ELR (cell line): ENCODE data around the gene MCRS1.
A peak's percentile ranks its signal among the peaks of the same experiment; 100 is the strongest.
"Not testable (repeated sequence)": the region's sequence is repeated elsewhere in the genome, so short reads cannot be mapped to it uniquely, and the experiment has no call there.

Experiments
- DNase-seq: peaks from one replicate; pipeline ENCODE4 v3.0.0-alpha.2; 2015; ENCODE audit warnings: low read depth

Gene MCRS1, protein sequence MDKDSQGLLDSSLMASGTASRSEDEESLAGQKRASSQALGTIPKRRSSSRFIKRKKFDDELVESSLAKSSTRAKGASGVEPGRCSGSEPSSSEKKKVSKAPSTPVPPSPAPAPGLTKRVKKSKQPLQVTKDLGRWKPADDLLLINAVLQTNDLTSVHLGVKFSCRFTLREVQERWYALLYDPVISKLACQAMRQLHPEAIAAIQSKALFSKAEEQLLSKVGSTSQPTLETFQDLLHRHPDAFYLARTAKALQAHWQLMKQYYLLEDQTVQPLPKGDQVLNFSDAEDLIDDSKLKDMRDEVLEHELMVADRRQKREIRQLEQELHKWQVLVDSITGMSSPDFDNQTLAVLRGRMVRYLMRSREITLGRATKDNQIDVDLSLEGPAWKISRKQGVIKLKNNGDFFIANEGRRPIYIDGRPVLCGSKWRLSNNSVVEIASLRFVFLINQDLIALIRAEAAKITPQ

DNA sequence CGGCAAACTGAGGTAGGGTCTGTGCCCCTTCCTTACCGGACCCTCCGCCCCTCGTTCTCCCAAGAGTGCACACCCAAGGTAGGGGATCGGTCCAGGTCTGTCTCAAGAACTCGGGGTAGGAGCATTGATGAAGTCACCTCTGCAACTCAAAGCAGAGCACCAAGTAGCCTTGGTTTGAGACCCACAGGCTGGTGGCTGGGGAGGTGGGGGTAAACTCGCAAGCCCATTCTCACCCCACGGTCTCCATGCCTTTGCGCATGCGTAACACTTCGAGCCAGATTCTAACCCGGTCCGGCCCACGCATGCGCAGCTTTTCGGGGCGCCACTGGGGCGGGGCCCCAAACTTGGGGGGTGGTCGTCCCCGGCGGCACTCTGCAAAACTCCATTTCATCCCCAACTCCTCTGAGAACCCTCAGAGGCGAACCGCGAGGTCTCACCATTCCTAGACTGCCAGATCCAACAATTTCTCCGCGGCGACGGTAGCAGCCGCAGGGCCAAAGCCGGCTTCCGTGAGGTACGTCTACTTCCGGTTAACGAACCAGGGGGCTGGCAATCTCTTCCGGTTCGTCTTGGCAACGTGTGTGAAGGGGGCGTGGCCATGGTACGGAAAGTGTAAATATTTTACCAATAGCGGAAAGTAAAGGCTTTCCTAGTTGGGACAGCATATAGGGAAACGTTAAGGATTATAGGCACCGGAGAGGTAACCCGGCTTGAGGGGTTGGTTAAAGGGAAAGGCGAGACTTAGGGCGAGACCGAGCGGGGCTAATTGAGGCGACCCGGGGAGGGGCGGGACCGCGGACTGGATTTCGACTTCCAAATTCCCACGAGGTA lies at the start of gene MCRS1:
Gene MCRS1, minus strand, starts transcription at position 532 of the 831 bp plus-strand sequence. CDS start 1,411 bp downstream, outside the sequence.
- DNase-seq = peak; percentile 96

DNA sequence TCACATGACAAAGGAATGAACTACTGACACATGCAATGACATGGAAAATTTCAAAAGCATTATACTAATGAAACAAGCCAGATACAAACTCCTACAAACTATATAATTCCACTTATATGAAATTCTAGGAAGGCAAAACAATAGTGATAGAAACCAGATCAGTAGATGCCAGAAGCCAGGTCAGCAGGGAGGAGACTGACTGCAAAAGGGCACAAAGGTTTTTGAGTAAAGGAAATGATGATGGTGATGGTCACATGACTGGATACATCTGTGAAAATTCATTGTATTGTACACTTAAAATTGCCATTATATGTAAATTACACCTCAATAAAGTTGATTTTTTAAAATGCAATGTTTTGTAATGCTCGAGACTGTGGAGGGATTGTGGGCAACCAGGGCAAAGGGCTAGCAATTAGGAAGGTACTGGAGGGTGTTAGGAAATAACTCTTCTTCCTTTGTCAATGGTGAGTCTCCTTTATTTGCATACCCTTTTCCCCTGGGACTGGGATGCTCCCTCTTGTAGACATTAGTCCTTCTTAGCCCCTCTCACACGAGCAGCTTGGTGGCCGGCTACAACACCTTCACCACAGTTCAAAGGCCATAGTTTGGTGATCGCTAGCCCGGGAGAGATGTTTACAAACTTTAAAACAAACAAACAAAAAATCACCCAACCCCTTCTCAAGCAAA lies 48.7 kb upstream of the MCRS1 start:
- no peak for DNase-seq

DNA sequence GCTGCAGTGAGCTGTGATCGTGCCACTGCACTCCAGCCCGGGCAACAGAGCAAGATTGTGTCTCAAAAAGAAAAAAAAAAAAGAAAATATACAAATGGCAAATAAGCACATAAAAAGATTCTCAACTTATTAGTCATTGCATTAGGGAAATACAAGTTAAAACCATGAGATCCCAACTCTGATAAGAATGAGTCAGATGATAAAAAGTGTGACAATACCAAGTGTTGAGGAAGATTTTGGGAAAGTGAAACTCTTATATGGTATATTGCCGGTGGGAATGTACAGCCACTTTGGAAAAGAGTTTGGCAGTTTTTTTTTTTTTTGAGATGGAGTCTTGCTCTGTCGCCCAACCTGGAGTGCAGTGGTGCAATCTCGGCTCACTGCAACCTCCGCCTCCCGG lies 47.8 kb upstream of the MCRS1 start:
- peak; percentile 94 for DNase-seq

DNA sequence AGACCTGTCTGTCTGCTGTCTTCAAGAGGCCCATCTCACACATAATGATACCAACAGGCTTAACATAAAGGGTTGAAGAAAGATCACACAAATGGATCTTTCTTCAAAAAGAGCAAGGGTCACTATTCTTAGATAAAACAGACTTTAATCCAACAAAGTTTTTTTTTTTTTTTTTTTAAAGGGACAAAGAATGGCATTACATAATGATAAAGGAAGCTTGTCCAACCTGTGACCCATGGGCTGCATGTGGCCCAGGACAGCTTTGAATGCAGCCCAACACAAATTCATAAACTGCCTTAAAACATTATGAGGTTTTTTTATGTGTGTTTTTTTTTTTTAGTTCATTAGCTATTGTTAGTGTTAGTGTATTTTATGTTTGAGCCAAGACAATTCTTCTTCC lies 44.3 kb upstream of the MCRS1 start:
- DNase-seq = no peak

DNA sequence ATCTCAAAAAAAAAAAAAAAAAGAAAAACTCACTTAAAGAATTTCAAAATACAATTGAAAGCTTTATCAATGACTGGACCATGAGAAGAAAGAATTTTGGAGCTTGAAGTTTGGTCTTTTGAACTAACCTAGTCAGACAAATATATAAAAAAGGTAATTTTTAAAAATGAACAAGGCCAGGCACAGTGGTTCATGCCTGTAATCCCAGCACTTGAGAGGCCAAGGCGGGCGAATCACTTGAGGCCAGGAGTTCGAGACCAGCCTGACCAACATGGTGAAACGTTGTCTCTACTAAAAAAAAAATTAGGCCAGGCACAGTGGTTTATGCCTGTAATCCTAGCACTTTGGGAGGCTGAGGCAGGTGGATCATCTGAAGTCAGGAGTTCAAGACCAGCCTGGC lies 42.8 kb upstream of the MCRS1 start:
- not testable (repeated sequence) for DNase-seq

DNA sequence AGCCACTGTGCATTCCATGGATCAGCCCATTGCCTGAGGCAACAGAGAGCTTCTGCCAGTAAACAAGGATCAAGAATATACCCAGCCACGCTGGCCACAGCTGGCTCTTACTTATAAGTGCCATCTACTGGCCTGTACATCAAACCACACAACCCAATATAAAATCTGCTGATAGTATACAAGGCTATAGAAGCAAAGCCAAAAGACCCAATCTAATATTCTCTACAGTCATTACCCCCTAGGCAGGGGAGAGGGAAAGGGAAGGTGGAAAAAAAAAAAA lies 41.9 kb upstream of the MCRS1 start:
- DNase-seq = peak; percentile 76

DNA sequence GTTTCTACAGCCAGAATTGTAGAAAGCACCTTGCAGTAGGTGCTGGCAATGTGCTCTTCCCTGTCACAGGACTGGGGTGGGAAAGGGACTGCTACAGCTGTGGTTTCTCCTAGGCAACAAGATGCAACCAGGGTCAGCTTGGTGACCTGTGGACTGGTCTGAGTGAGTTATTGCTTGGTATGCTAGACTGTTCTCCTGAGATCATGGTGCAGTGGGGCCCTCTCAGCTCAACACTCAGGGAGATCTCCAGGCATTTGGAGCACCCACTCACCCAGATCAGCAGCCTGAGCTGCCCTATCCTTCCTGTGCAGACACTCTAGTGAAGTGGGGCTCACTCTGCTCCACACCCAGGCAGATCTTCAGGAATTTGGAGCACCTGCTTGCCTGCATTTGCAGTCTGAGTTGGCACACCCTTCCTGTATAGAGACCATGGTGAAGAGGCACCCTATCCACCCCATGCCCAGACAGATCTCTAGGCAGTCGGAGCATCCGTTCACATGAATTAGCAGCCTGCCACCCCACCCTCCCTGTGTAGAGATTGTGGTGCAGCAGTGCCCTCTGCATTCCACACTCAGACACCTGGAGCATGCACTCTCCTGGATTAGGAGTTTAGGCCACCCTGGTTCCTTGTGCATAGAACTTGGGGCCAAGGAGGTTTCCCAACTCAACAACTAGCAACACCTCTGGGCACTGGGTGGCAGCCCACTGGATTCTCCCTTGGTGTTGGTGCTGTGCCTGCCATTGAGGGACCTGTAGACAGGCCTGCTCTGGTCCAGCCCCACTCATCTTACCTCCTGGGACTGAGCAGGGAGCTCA lies 41.3 kb upstream of the MCRS1 start:
- DNase-seq = no peak

DNA sequence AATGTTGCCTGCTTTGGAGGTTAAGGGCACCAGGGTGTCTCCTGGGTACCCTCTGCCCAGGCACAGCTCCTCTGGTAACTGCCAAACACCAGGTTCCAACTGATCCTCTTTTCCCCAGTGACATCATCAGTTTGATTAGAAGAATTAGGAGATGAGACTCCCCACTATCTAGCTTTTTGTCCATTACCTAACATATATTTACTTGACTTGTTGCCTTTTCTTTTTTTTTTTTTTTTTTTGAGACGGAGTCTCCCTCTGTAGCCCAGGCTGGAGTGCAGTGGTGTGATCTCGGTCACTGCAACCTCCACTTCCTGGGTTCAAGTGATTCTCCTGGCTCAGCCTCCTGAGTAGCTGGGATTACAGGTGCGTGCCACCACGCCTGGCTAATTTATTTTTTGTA lies 37.6 kb upstream of the MCRS1 start, which contains the start of gene FAM186B:
Gene FAM186B, minus strand, starts transcription at position 101 of the 400 bp plus-strand sequence. CDS start 162 bp downstream, outside the sequence.
- not testable (repeated sequence) for DNase-seq

DNA sequence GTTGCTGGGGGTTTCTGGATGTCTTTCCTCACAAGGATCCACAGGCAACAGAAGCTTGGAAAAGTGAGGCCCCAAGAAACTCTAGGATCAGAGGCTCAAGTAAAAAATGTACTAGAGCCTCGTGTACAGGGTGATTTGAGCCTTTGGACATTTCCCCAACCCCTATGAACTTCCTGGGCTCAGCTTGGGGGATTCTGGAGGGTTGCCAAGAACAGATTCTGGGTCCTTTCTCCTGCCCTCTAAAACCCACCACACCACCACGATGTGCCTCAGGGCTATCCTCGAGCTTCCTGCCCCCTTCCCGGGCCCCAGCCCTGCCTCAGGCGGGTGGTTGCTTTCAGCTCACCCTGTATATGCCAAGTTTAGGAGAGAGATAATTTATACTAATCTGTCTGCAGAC lies 36.9 kb upstream of the MCRS1 start:
- no peak for DNase-seq

DNA sequence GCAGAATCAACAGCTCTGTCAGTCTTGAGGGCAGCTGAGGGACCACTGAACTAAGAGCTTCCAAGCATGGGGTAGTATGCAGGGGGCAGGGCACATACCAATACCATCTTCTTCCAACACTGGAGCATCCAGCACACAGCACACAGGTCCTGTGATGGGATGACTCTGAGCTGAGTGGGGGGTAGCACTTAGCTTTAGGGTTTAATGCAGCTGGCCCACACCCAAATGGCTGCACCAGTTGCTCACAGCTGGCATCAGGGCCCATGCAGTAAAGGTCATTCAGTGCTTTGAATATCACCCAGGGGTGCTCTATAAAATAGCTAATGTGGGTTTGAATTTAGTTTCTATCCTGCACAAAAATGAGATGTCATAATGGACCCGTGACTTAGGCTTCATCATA lies 35.8 kb upstream of the MCRS1 start:
- DNase-seq = no peak

DNA sequence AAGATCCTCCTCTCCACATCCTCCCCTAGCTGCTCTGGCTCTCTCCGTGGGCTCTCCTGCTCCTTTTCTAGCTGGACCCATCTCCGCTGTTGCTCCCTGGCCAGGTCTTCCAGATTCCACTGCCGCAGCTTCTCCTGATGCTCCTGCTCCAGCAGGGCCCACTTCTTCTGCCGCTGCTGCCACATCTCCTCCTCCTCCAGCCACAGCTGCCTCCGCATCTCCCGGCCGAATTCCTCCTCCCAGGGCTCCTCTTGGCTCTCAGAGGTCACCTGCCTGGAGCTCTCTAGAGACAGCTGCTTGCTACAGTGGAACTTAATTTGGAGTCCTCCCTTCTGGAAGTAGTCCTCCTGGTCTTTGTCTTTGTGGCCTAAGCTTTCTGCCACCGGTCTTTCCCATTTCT lies 32.0 kb upstream of the MCRS1 start:
- DNase-seq = no peak

DNA sequence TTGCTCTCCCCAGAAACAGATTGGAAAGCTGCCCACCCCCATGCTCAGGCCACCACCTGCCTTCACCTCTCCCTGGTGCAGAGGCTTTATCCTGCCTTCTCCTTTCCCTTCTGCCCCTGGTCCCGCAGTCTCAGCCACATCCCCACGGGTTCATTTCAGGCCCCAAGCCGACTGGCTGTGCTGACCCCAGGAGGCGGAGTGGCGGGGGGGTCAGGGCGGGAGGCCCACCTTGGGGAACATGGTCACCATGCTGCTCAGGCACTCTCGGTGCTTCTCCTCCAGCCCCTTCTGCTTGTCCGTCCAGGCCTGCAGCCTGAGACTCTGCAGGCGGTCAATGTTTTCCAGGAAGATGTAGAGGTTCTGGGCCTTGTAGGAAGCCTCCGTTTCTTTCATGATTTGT lies 30.6 kb upstream of the MCRS1 start:
- DNase-seq = no peak

DNA sequence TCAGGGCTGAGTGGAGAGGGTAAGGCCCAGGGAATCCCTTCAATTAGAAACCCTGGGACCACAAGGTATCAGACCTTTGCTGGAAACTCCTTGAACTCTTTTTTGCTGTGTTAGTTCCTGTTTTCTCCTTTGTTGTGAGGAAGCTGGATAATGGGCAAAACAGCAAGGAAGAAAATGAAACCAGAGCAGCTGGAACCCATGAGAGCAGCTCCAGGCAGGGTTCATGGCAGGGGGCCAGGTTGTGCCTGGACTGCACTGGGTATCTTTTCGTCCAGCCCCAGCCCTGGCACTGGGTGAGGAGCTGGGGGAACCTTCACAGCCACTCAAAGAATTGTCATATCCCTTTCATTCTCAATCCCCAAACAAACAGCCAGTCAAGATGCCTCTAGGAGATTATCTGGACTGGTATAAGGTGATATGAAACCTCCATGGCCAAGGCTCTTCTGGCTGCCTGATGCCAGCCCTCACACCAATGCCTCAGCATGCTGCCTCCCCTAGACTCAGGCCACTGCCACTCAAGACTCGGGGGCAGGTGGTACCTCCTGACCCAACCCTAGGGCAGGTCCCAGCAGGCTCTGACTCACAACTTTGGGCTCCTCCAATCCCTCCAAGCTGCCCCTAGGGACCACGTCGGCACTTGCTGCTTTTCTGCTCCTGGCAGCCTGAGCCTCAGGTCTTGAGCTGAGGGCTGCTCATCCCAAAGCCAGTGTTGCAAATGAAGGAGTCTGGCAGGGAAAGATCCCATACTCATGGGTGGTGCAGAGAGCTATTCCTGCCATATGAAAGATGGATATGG lies 21.0 kb upstream of the MCRS1 start:
- DNase-seq = no peak

DNA sequence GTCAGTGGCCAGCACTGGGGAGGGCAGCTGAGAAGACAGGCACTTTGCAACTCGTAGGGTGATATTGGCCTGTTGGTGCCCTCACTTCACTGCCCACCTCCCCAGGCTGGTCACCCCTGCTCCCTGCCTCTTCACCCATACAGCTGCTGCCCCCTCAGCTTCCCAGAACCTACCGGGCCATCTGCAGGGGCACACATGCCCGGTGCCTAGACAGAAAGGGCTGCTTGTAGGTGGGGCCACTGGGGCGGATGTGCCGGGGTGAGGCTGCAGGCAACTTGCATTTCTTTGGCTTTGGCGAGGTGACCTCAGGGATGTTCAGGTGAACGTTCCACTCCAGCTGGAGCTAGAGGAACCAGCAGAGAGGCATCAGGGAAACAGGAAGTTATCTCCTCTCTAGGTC lies 20.3 kb upstream of the MCRS1 start:
- DNase-seq = no peak

DNA sequence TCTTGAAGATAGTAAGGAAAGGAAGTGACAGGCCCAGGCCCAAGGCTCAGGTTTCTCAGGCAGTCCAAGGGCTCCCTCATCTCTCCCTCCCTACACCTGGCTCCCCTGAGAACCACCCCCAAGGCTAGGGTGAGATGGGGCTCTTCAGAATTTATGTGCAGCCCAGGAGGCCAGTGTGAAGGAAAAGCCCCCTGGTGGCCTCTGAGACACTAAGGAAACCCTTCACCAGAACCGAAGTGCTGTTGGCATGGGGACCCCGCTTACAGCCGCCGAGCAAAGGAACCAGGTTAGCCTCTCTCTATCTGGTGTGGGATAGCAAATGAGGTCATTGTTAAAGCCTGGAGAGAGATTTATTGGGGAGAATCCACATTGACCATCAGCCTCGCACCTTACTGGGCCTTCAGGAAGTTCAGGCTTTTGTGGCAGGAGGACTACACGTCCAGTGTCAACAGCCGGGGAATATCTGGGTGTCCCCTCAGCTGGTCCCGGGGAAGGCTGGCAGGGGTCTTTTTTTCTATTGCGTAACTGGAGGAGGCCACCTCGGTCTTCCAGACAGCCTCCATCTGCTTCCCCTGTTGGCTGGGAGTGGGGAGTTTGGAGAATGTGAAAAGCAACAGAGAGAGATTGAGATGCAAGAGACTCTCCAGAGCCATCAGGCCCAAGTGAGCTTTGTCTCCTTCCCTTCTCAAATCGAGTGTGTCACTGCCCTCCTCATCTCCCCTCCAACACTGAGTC lies 19.4 kb upstream of the MCRS1 start:
- peak; percentile 19 for DNase-seq

DNA sequence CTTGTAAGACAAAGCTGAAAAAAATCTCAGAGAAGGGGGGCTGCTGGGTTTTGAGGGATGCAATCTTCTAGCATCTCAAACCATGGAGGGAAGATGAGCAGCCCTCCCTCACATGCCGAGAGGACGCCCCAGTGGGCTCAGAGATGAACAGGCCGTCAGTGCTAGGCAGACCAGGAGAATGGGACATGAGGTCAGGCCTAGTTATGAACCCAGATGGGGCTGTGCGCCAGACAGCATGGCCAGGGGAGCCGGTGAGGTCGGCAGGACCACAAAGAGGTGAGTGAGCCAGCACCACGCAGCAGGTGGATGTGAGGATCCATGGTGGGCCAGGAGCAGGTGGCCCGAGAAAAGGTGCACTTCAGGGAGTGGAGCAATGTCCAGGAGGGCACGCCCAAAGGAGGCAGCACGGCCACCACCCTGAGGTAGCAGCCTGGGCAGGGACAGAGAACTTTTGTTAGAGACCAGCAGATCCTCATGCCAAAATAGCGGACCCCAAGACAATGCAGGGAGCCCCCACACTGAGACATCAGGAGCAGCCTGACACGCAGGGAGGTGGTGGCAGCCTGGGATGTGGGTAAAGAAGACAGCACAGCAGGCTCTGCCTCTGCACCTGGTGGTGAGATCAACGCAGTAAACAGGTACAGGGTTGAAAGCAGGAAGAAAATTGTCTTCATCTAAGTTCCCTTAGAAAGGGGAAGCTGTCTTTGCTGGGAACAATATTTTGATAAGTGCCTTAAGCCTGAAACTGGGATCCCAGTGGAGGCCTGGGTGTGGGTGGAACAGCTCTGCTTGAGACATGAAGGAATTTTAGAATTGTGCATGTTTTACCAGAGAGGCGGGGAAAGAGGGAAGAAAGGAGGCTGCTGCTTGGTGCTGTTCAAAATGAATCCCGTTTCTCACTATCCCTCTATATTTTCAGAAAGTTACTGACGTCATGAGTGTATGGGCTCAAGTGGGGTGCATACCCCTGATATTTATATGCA lies 17.8 kb upstream of the MCRS1 start:
- DNase-seq = no peak

DNA sequence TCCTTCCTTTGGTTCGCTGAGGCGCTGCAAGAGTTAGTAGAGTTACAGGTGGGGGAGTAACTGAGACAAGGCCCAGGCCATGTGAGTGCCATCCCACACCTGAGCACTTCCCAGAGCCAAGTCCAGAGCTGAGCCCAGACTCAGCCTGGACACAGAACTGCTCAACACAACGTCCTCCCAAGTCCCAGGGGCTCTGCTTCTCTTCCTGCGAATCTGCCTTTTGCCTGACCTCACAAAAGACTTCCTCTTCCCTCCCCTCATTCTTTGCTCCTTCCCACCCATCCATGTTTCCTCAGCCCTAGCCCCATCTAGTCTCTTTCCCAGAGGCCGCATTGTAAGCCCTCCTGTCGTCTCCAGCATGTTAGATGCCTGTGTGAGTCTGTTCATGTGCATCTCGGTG lies 16.6 kb upstream of the MCRS1 start:
- no peak for DNase-seq

DNA sequence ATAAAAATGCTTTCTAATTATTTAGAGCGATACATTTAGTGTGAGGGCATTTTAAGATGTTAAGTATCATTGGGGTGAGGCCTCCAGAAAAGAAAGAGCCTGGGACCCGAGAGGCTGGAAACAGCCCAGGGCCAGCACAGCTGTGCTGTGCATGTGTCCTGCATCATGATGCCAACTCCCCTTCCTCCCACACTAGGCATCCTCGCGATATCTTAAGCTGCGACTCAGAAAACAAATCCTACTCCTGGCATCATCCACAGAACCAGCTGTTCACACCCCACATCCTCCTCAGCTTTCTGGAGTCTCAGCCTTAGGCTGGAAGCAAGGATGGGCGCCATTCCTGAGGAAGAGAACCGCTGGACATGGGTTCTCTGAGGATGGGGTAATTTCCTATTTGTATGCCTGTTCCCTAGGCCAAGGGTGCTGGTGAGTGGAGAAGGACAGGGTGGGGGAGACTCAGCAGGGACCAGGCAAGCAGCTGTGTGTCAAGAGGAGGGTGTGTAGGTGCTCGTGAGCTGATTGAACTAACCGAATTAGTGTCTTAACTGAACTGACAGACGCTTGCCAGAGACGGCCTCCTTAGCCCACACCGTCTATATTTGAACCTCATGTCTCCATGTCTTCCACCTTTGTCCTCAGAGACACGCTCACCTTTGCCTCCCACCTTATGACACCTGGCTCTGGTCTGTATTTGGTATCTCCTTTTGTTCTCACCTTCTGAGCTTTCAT lies 15.6 kb upstream of the MCRS1 start:
- no peak for DNase-seq
